ENCODE results near the gene BEAN1.

Gene BEAN1

DNA sequence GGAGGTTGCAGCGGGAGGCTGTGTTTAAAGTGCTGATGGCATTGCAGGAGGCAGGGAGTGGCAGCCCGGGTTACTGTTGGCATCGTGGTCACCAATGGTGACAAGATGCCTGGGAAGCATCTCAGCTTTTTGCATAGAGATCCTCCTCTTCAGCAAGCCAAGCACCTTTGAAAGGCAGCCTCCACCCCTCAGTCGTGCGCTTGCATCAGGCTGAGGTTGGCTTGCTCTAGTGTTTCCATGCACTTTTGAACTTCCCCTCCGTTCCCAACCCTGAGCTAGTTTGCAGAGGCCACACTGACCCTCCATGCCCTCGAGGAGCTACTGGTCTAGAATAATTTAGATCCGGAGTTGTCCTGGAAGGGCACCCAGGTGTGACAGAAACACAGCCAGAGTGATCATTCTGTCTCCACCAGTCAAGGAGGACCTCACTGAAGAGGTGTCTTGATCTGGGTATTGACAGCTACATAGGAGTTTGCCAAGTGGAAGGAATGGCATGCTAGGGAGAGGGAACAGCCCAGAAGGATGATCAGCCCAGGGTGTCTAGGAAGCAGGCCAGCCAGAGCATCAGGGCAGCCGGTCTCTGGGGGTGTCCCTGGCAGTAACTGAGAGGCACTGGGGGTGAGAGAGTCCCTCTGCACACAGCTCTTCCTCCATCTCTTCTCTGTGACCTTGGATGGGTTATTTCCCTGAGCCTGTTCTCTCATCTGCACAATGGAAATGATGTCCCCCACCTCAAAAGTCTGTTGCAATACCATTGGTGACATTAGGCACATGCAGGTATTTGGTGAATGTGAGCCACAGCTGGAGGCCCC lies 7.7 kb downstream of the BEAN1 start:
- H2AFZ ChIP-seq (ENCODE audit: low read length, unreplicated experiment): no peak overlapping the region
- peaks cover 25% of the 10 kb centered on the region for H3K27me3 ChIP-seq (ENCODE audit: insufficient read depth, low read length)
- H3K4me3 ChIP-seq (ENCODE audit: low read depth, low read length): no peak overlapping the region
- H3K79me2 ChIP-seq (ENCODE audit: control insufficient read depth, insufficient read depth, low read length, unreplicated experiment): no peaks in the 10 kb centered on the region
- H3K27ac ChIP-seq (ENCODE audit: low read depth, low read length): no peak overlapping the region
- no peaks in the 10 kb centered on the region for H3K36me3 ChIP-seq (ENCODE audit: insufficient read depth, low read length)
- H3K4me1 ChIP-seq (ENCODE audit: control insufficient read depth, insufficient read depth, low read length, unreplicated experiment): peaks cover 6% of the 10 kb centered on the region

DNA sequence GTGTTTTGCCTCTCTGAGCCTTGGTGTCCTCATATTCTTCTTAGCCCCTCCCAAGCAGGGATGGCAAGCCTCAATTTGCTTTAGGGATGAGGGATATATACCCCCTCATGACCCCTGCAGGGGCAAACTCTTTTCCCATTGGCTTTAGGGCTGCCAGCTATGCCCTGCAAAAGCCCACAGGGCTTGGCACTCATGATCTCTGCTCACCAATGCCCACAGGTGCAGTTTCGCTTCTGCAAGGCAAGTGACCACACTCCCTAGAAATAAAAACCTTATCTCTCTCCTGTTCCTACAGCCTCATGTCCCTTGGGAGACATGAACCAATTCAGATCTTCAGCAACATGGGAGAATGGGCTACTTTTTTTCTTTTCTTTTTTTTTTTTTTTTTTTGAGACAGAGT lies 8.8 kb downstream of the BEAN1 start:
- Histone ChIP-seq H2AFZ (ENCODE audit: low read length, unreplicated experiment) (no peak overlapping the region), H3K36me3 (ENCODE audit: insufficient read depth, low read length) (no peaks in the 10 kb centered on the region), H3K27ac (ENCODE audit: low read depth, low read length) (no peak overlapping the region), H3K79me2 (ENCODE audit: control insufficient read depth, insufficient read depth, low read length, unreplicated experiment) (no peaks in the 10 kb centered on the region), H3K4me3 (ENCODE audit: low read depth, low read length) (no peak overlapping the region), H3K27me3 (ENCODE audit: insufficient read depth, low read length) (peaks cover 18% of the 10 kb centered on the region; the same call in 1 of the 2 replicates), H3K4me1 (ENCODE audit: control insufficient read depth, insufficient read depth, low read length, unreplicated experiment) (peaks cover 6% of the 10 kb centered on the region)

DNA sequence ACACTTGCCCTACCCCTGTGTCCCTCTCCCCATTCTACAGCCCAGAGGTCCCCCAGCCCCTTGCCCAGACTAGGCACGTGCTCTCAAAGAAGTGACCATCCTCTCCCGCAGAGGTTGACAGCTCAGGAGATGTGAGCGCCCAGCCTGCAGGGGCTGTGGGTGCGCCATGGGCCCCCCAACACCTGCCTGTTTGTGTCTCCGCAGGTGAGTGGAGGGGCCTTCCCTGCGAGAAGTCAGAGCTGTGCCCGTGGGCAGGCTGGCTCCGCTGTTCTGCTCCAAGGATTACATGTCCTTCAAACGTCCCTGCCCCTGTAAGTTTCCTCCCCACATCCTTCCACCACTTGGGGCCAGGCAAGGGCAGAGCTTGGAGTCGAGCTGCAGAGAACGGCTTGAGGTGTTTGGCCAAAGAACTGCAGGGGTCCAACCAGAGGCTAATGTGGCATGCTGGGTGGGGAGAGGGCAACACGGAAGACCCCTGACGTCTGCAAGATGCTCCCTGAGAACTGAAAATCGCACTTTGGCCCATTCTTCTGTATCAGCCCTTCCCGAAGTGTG lies 10.4 kb downstream of the BEAN1 start:
- Histone ChIP-seq H3K27ac (ENCODE audit: low read depth, low read length) (no peak overlapping the region), H3K36me3 (ENCODE audit: insufficient read depth, low read length) (no peaks in the 10 kb centered on the region), H3K4me1 (ENCODE audit: control insufficient read depth, insufficient read depth, low read length, unreplicated experiment) (peaks cover 14% of the 10 kb centered on the region), H2AFZ (ENCODE audit: low read length, unreplicated experiment) (no peak overlapping the region), H3K27me3 (ENCODE audit: insufficient read depth, low read length) (peaks cover 13% of the 10 kb centered on the region; the same call in 1 of the 2 replicates), H3K4me3 (ENCODE audit: low read depth, low read length) (no peak overlapping the region), H3K79me2 (ENCODE audit: control insufficient read depth, insufficient read depth, low read length, unreplicated experiment) (no peaks in the 10 kb centered on the region)

DNA sequence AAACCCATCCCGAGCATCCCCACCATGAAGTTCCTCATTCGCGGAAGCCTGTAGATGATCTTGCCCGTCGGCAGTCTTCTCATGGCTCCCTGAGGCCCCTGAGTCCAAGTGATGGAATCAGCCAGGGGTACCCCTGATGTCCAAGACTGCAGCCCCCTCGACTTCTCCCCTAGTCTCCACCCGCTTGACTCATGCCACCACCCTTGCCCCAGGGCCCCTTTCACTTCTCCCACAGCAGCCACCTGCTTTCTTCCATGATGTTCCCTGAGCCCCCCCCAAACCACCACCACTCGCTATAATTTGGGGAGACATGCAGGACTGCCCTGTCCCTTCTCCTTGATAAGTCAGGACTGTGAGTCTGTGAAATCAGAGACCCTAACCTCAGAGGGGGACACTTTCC lies 11.4 kb downstream of the BEAN1 start:
- Histone ChIP-seq H2AFZ (ENCODE audit: low read length, unreplicated experiment) (no peak overlapping the region), H3K79me2 (ENCODE audit: control insufficient read depth, insufficient read depth, low read length, unreplicated experiment) (no peaks in the 10 kb centered on the region), H3K27me3 (ENCODE audit: insufficient read depth, low read length) (peaks cover 19% of the 10 kb centered on the region; the same call in 1 of the 2 replicates), H3K36me3 (ENCODE audit: insufficient read depth, low read length) (no peaks in the 10 kb centered on the region), H3K4me3 (ENCODE audit: low read depth, low read length) (no peak overlapping the region), H3K27ac (ENCODE audit: low read depth, low read length) (no peak overlapping the region), H3K4me1 (ENCODE audit: control insufficient read depth, insufficient read depth, low read length, unreplicated experiment) (peaks cover 12% of the 10 kb centered on the region)

DNA sequence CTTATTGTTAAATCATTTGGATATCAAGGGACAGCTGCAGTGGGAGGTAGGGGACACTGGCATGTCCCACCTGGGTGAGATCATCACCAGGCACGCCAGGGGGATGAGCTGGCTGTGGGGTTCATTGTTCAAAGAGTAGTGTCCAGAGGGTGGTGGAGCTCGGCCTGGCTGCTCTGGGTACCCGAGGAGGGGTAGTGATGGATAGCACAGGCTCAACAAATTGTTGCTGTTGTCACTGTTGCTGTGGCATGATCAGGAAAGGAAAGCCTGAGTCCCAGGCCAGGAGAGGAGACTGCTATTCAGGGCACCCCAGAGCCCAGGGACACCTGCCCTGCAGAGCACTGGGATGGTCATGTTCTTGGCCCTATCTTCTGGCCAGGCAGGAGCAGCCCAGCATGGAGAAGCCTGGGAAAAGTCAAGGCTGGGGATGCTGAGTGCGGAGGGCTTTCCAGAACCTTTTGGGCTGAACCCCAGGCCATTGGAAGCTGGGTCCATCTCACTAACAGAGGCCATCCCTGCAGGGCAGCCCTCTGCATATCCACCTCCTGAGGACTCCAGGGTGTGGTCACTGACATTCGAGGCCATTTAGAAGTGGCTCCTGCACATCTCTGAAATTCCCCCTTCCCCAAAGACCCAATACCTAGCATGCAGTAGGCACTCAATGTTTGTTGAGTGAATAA lies 12.1 kb downstream of the BEAN1 start:
- H3K79me2 ChIP-seq (ENCODE audit: control insufficient read depth, insufficient read depth, low read length, unreplicated experiment): no peaks in the 10 kb centered on the region
- H3K27ac ChIP-seq (ENCODE audit: low read depth, low read length): no peak overlapping the region
- H3K36me3 ChIP-seq (ENCODE audit: insufficient read depth, low read length): no peaks in the 10 kb centered on the region
- no peak overlapping the region for H3K4me3 ChIP-seq (ENCODE audit: low read depth, low read length)
- peaks cover 8% of the 10 kb centered on the region for H3K4me1 ChIP-seq (ENCODE audit: control insufficient read depth, insufficient read depth, low read length, unreplicated experiment)
- peaks cover 19% of the 10 kb centered on the region; the same call in 1 of the 2 replicates for H3K27me3 ChIP-seq (ENCODE audit: insufficient read depth, low read length)
- no peak overlapping the region for H2AFZ ChIP-seq (ENCODE audit: low read length, unreplicated experiment)

DNA sequence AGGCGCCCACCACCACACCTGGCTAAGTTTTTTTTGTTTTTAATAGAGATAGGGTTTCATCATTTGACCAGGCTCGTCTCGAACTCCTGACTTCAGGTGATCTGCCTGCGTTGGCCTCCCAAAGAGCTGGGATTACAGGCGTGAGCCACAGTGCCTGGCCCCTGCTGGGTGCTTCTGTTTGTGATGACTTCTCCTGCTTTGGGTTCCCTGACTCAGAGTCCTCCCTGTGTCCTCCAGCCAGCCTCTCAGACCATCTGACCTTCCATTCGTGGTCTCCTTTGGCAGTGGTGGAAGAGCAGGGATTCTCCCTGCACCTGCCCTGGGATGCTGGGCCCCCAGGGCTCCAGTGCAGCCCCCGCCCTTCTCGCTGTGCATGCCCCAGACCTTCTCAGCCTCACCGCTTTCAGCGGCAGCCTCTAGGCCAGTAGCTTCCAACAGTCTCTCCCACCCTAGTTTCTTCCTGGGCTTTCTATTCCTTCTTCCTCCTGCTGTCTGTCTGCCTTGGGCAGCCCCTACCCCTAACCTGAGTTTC lies 13.2 kb downstream of the BEAN1 start:
- Histone ChIP-seq H3K4me1 (ENCODE audit: control insufficient read depth, insufficient read depth, low read length, unreplicated experiment) (peaks cover 8% of the 10 kb centered on the region), H3K27ac (ENCODE audit: low read depth, low read length) (no peak overlapping the region), H3K36me3 (ENCODE audit: insufficient read depth, low read length) (no peaks in the 10 kb centered on the region), H3K27me3 (ENCODE audit: insufficient read depth, low read length) (peaks cover 19% of the 10 kb centered on the region; the same call in 1 of the 2 replicates), H3K79me2 (ENCODE audit: control insufficient read depth, insufficient read depth, low read length, unreplicated experiment) (no peaks in the 10 kb centered on the region), H2AFZ (ENCODE audit: low read length, unreplicated experiment) (no peak overlapping the region), H3K4me3 (ENCODE audit: low read depth, low read length) (no peak overlapping the region)

DNA sequence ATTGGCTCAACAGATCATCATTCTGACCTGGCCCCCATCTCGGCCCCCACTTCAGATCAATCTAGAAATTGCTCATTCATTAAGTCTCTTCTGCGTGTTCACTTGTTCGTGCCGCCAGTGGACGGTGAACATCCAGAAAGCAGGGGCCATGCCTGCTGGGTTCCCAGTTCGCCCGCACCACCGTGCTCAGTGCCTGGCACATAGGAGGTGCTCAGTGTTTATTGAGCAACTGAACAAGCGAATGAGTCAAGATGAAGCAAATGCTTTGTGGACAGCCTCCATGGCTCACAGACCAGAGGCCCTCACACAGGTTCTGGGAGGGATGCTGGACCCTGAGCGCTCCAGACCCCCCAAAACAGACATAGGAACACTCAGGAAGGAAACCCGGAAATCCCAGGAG lies 13.9 kb downstream of the BEAN1 start:
- Histone ChIP-seq H3K4me3 (ENCODE audit: low read depth, low read length) (no peak overlapping the region), H3K27me3 (ENCODE audit: insufficient read depth, low read length) (peaks cover 19% of the 10 kb centered on the region), H3K27ac (ENCODE audit: low read depth, low read length) (no peak overlapping the region), H3K4me1 (ENCODE audit: control insufficient read depth, insufficient read depth, low read length, unreplicated experiment) (peaks cover 8% of the 10 kb centered on the region), H2AFZ (ENCODE audit: low read length, unreplicated experiment) (no peak overlapping the region), H3K36me3 (ENCODE audit: insufficient read depth, low read length) (no peaks in the 10 kb centered on the region), H3K79me2 (ENCODE audit: control insufficient read depth, insufficient read depth, low read length, unreplicated experiment) (no peaks in the 10 kb centered on the region)

DNA sequence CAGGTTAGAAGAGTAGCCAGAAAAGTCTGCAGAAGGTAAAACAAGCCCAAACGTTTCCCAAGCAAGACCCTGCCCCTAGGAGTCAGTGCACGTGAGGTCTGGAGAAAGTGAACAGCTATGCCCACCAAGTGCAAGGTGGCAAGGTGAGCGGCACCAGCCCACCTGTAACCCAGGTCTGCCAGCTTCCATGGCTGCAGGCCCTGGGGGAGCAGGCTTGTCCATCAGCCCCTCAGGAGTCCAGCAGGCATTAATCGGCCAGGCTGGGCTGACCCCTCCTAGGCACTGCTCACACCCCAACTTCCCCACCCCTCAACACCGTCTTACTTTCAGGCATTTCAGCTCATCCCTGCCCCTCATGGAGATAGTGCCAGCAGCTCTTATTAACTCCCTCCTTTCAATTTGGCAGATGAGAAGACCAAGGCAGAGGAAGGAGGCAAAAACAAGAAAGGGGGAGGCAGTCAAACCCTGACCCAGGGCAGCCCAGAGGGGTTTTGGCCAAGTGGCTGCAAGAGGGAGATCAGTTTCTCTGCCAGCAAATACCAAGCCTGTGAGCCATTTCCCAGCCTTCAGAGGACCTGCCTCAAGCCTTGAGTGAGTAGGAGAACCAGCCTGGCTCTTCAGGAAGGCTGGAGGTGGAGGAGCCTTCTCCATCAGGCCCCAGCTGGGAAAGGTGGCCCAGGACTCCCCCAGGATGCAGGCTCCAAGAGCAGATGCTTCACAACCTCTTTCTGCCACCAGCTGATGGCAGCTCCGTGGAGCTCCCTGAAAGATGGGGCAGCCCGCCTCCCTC lies 14.7 kb downstream of the BEAN1 start:
- no peak overlapping the region for H3K4me3 ChIP-seq (ENCODE audit: low read depth, low read length)
- H3K27me3 ChIP-seq (ENCODE audit: insufficient read depth, low read length): peaks cover 19% of the 10 kb centered on the region
- H3K36me3 ChIP-seq (ENCODE audit: insufficient read depth, low read length): no peaks in the 10 kb centered on the region
- H3K79me2 ChIP-seq (ENCODE audit: control insufficient read depth, insufficient read depth, low read length, unreplicated experiment): no peaks in the 10 kb centered on the region
- H3K27ac ChIP-seq (ENCODE audit: low read depth, low read length): no peak overlapping the region
- H3K4me1 ChIP-seq (ENCODE audit: control insufficient read depth, insufficient read depth, low read length, unreplicated experiment): peaks cover 8% of the 10 kb centered on the region
- H2AFZ ChIP-seq (ENCODE audit: low read length, unreplicated experiment): no peak overlapping the region

DNA sequence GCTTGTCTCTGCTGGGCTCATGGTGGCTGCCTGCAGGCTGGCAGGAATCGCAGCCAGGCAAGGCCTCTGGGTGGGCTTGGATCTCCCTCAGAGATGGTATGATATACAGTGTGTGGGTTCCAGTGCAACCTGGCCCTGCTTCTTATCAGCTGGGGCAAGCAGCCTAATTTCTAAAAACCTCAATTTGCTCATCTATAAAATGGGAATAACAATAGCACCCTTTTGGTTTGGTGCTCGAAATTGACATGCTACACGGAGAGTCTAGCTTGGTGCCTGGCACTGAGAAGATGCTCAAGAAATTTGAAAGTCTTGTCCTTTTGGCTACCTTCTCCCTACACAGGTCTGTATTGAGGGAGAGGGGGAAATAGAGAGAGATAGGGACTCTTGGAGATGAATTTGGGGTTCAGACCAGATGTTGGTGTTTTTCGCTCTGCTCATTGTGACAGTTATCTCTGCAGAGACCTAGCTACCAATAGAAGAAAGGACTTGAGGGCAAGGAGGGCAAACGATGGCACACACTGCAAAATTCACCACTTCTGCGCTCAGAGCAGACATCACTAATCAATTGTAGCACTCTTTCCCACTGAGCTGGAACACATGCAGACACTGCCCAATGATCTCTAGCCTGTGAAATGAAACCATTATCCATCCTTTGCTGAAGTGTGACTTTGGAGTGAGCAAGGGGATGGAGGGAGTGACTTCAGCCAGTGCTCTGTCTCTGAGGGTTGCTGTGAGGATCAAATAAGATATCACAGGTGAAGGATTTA lies 15.6 kb downstream of the BEAN1 start:
- Histone ChIP-seq H2AFZ (ENCODE audit: low read length, unreplicated experiment) (no peak overlapping the region), H3K4me1 (ENCODE audit: control insufficient read depth, insufficient read depth, low read length, unreplicated experiment) (peaks cover 8% of the 10 kb centered on the region), H3K79me2 (ENCODE audit: control insufficient read depth, insufficient read depth, low read length, unreplicated experiment) (no peaks in the 10 kb centered on the region), H3K27me3 (ENCODE audit: insufficient read depth, low read length) (peaks cover 22% of the 10 kb centered on the region), H3K27ac (ENCODE audit: low read depth, low read length) (no peak overlapping the region), H3K4me3 (ENCODE audit: low read depth, low read length) (no peak overlapping the region), H3K36me3 (ENCODE audit: insufficient read depth, low read length) (no peaks in the 10 kb centered on the region)

DNA sequence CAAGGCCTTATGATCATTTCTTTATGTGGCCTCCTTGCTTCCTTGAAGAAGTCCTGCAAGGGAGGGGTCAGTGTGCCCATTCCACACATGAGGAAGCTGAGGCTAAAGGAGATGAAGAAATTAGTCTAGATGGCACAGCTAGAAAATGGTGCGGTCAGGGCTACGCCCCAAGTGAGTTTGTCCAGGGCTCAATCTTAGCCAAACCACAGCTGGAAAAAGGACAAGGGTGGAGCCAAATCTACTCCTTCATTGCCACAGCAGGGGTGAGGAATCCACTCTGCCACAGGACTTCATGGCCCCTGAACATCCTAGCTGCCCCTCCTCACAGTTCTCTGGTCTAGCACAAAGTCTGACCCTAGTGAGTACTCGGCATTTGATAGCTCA lies 16.2 kb downstream of the BEAN1 start:
- Histone ChIP-seq H3K4me3 (ENCODE audit: low read depth, low read length) (no peak overlapping the region), H3K4me1 (ENCODE audit: control insufficient read depth, insufficient read depth, low read length, unreplicated experiment) (peaks cover 8% of the 10 kb centered on the region), H3K27me3 (ENCODE audit: insufficient read depth, low read length) (peaks cover 27% of the 10 kb centered on the region)

More for the DNA sequence above, 16.2 kb downstream of the BEAN1 start:
- Histone ChIP-seq H2AFZ (ENCODE audit: low read length, unreplicated experiment) (no peak overlapping the region), H3K79me2 (ENCODE audit: control insufficient read depth, insufficient read depth, low read length, unreplicated experiment) (no peaks in the 10 kb centered on the region), H3K27ac (ENCODE audit: low read depth, low read length) (no peak overlapping the region), H3K36me3 (ENCODE audit: insufficient read depth, low read length) (no peaks in the 10 kb centered on the region)
